CD4-positive, alpha-beta T cell treated with Interleukin-10 for 1 hour (primary cell): Measurements from ENCODE around the gene AHR.
A peak's percentile ranks its signal among the peaks of the same experiment; 100 is the strongest.

Experiments
- DNase-seq: peaks from one replicate; pipeline ENCODE4 v3.0.0-alpha.2; 2020

Gene AHR

DNA sequence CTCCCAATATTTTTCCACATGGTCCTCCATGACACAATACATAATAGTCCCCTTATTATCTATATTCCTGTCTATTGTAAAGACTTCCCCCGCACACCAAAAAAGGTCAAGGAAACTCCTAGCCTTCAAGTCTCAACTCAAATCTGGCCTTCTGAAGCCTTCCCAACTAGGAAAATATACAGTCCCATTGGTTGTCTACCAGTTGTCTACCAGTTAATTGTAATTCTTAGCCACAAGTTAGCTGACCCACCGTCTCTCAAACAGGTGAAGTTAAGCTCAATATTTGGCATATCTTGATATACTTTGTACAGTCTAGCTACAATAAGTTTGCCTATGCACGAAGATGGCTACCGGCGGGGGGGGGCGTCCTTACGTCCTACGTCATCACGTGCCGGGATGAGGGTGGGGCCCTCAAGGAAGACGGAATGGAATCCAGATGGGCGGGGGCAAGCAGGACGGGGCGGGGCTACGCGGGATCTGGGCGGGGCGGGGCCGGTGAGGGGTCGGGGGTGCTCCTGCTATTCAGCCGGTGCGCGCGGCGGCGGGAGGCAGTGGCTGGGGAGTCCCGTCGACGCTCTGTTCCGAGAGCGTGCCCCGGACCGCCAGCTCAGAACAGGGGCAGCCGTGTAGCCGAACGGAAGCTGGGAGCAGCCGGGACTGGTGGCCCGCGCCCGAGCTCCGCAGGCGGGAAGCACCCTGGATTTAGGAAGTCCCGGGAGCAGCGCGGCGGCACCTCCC, at the start of gene AHR:
AHR (plus strand) TSS at position 551 of the 738 bp plus-strand sequence. CDS start 613 bp downstream, outside the sequence.
- peak; percentile 91 for DNase-seq

GRCh38 chr7:17253885-17254284, 44.6 kb upstream of the AHR start:
- no peak for DNase-seq

- no peak for DNase-seq
Measured at GRCh38 chr7:17255926-17256325, 42.5 kb upstream of the AHR start.

GRCh38 chr7:17256375-17256774, 42.1 kb upstream of the AHR start:
- no peak for DNase-seq

DNA sequence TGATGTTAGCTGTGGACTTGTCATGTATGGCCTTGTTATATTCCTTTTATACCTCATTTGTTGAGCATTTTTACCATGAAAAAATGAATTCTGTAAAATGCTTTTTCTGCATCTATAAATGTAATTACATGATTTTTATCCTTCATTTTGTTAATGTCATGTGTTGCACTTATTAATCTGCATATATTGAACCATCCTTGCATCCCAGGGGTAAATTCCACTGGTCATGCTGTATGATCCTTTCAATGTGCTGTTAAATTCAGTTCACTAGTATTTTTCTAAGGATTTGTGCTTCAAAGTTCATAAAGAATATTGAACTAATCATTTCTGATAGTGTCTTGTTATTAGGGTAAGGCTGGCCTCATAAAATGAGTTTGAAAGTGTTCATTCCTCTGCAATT, 31.9 kb upstream of the AHR start:
- DNase-seq, result no peak

DNA sequence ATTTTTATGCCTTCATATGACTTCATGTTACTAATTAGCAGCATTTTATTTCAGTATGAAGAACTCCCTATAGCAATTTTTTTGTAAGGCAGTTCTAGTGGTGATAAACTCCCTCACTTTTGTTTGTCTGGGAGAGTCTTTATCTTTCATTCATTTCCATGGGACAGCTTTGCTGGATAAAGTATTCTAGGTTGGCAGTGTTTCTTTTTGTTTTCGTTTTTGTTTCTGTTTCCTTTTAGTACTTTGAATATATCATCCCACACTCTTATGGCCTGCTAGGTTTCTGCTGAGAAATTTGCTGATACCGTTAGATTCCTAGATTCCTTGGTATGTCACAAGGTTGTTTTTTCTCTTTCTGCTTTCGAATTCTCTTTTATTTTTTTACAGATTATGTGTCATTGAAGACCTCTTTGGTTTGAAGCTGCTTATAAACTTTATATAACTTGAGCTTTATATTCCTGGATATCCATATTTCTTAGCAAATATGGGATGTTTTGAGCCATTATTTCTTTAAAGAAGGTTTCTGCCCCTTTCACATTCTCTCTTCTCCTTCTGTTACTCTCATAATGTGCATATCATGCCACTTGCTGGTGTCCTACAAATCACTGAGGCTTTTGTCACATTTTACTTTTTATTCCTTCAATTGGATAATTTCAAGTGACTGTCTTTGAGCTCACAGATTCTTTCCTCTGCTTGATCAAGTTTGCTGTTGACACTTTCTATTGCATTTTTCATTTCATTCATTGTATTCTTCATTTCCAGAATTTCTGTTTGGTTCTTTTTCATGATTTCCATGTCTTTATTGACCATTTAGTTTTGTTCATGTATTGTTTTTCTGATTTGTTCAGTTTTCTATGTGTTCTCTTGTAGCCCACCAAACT, 28.9 kb upstream of the AHR start:
- DNase-seq, result no peak

- DNase-seq, result peak; percentile 13
Measured at GRCh38 chr7:17274551-17275245, 23.8 kb upstream of the AHR start.

GRCh38 chr7:17275749-17276671, 22.4 kb upstream of the AHR start:
- DNase-seq, result no peak

- DNase-seq, result no peak
Measured at GRCh38 chr7:17279061-17279460, 19.4 kb upstream of the AHR start.

DNA sequence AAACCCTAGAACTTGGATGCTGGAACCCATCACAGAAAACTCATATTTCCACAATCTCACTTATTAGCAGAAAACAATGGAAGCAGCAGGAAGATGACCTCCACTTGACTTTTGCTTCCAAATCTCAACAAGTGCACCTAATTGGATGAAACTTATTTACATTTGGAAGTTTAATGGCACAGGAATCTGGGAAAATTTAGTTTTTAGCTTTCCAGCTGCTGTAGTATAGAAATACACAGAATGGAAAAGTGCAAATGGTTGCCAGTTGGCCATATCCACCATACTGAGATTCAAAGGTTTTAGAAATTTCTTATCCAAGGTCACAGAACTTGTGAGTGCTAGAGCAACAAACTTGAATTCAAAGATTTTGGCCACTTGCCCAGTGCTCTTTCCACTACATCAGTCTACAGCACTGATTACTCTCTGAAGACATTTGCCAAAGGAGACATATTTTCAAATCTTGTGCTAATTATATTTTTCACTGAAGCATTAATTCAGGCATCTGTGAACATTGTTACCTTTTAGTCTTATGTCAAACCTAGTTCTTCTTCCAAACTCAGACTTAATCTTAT, 9.3 kb upstream of the AHR start:
- no peak for DNase-seq

- no peak for DNase-seq
Measured at GRCh38 chr7:17292843-17293242, 5.6 kb upstream of the AHR start.

- no peak for DNase-seq
Measured at GRCh38 chr7:17293481-17293880, 5.0 kb upstream of the AHR start.

- DNase-seq, result no peak
Measured at GRCh38 chr7:17297243-17297642, 1.2 kb upstream of the AHR start.

- peak; percentile 56 for DNase-seq
Measured at GRCh38 chr7:17298840-17299482, 509 bp downstream of the AHR start.

DNA sequence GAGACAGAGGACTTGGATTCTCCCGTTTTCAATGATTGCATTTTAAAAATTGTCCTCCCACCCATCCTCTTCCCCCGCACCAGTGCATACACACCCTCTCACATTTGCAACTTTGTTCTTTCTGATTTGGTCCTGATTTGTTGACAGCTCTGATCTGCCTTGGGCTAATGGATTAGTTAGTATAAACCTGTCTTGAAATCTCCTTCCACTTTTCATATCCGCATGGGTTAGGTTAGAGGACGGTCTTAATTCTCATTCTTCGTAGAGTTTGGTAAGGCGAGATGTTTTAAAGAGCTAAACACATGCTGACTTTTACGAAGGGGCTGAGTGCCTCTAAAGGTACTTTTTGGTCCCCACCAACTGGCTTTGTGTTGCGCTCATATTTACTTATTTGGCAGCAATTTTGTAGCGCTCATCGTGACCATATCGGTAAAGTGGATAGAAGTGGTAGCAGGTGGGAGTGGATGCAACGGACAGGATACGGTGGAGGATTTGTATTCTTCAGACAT, 1.1 kb downstream of the AHR start:
- DNase-seq, result peak; percentile 43

- DNase-seq, result peak; percentile 29
Measured at GRCh38 chr7:17300012-17300411, 1.6 kb downstream of the AHR start.

GRCh38 chr7:17300437-17300836, 2.0 kb downstream of the AHR start:
- DNase-seq, result no peak

- DNase-seq, result peak; percentile 65
Measured at GRCh38 chr7:17301471-17302456, 3.3 kb downstream of the AHR start.

GRCh38 chr7:17302575-17303142, 4.2 kb downstream of the AHR start:
- peak; percentile 59 for DNase-seq

DNA sequence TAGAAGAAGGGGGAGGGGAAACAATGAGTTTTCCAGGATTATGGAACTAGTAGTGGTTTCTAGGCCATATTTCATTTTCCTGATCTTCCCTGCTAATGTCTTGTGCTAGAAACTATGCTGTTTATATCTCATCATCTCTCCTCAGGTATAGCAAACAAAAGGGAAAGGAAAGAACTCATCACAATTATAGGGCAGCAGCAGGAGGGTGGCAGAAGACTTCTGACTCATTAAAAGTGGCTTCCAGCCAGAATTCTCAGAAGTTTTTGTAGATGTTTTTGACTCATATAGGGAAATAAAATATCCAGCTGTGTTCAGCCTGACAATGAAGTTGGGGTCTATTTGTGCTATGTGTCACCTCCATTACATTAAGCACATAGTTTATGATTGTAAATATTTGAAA, 6.5 kb downstream of the AHR start:
- DNase-seq, result peak; percentile 49
